GM18508 (cell line): ENCODE data around the gene PDZD8.

Experiments
- ATAC-seq: cut with Tn5 transposase; IDR thresholded peaks from one replicate; pipeline ENCODE4 v1.9.1; 2021; ENCODE audit warnings: moderate number of reproducible peaks; ENCODE audit not compliant: insufficient read depth, unreplicated experiment

Gene PDZD8

DNA sequence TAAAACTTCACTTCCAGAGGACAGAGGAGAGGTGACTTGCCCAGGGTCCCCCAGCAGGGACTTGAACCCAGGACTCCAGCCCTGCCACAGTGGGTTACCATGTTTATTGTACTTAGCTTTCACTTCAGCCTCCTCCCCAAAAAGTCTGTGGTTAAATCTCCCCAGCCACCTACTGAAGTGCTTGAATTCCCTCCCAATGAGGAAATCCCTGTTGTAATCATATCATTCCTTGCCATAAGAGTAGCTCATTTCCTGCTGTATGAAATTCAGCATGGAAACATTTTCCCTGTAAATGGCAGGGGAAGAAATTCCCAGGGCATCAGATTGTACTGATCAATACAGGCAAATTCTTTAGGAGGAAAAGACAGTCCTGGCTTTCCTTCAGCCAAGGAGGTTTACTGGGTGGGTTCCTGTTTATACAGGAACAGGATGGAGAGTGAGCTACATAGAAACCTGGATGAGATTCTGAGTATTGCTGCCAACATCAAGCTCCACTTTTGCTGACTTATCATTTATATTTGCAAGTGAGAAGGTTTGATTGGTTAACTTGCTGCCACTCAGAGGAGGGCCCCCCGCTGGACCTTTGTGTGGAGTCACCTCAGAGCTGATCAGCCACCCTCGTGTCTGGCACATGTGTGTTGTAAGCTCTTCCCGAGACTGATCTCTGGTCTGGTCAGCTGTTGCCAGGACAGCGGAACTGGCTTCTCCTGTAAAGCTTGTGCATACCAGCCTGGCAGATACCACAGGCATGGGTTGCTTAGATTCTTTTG lies 16.4 kb upstream of the PDZD8 start:
- no peak for ATAC-seq

DNA sequence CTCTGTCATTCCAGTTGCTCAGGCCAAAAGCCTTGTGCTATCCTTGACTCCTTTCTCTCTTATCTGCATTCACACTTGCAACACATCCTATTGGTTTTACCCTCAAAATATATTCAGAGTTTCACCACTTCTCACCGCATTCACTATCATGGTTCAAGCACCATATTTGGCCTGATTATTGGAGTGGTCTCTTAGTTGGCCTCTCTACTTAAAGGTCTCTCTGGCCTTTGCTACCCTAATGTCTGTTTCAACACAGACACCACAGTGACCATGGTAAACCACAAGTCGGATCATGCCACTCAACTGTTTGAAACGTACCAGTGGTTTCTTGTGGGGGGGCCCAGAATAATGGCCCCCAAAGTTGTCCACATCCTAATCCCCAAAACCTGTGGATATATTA lies 15.2 kb upstream of the PDZD8 start:
- ATAC-seq, result no peak

- ATAC-seq, result no peak
These were observed 11.6 kb upstream of the PDZD8 start for GRCh38 chr10:117386805-117387204.

DNA sequence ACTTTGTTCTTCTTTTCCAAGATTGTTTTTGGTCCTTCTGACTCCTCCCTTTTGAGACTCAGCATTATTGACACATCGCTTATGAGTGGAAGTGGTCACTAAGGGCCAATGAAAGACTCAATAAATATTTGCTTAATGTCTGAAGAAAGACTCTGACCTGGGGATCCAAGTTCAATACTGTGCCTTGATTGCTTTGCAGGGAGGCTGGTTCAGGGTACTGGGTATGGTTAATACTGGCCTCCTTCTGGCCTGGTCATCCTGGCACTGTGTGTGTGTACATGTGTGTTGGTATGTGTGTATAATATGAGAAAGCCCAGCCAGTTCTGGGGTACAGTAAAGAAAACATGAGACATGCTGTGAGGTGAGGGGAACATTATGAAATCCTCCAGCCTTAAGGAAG lies 7.6 kb upstream of the PDZD8 start:
- no peak for ATAC-seq

DNA sequence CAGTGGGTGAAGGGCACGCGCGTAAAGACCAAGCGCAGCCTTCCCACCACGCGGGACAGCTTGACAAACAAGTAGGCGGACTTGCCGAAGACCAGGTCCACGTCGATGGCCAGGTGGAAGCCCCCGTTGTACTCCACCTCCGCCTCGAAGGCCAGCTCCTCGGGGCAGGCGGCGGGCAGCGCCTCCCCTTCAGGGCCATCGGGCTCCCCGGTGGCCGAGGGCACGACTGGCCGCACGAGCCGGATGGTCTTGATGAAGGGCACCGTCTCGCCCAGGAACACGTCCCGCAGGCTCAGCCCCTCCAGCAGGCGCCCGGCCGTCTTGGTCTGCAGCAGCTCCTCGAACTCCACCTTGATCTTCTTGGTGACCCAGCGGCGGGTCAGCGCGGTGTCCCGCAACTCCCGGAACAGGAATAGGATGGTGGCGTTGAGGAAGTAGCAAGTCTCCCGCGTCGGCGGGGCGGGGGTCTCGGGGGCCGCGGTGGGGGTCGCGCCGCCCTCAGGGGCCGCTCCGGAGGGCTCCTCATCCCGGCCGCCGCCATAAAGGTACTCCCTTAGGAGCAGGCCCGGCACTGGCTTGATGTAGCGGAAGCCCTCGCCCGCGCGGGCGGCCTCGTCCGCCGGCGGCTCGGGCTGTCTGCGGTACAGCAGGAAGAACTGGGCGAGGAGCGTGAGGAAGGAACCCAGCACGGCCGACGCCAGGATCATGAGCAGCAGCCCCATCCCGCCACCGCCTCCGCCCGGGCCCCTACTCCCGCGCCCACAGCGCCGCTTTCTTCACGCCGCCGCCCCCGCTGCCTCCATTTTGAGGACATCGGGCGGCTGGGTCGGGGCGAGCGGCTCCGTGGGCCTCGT lies 507 bp downstream of the PDZD8 start:
- peak; percentile 4 for ATAC-seq

- ATAC-seq, result no peak
These were observed 1.3 kb downstream of the PDZD8 start for GRCh38 chr10:117373823-117374505.

- ATAC-seq, result no peak
These were observed 5.0 kb downstream of the PDZD8 start for GRCh38 chr10:117370205-117370604.

DNA sequence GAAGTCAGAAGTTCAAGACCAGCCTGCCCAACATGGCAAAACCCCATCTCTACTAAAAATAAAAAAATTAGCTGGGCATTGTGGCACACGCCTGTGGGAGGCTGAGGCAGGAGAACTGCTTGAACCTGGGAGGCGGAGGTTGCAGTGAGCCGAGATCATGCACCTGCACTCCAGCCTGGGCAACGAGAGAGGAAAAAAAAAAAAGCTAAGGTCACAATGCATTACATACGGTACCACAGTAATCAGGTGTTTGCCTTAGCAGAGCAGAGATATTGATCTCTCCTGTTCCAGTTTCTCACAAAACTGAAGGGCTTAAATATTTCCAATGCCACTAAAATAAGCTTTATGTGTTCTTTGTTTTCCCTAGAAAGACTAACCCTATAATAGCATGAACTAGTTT lies 7.5 kb downstream of the PDZD8 start:
- ATAC-seq, result no peak

DNA sequence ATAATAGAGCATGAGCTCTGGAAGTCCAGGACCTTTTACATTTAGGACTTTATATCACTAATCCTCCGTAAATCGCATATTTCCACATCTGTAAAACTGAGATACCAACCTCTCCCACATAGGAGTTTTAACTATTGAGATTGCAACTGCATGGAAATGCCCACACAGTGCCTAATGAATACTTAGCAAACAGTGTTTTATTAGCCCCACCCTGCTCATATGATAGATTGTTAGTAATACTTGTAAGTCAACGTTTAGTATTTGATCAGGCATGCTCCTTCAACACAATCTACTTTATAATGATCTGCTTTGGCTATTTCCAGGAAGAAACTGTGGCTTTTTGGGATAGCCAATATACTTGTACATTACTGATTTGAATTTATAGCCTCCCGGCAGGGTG lies 8.5 kb downstream of the PDZD8 start:
- no peak for ATAC-seq

- peak; percentile 33 for ATAC-seq
These were observed 9.6 kb downstream of the PDZD8 start for GRCh38 chr10:117365612-117366011.

DNA sequence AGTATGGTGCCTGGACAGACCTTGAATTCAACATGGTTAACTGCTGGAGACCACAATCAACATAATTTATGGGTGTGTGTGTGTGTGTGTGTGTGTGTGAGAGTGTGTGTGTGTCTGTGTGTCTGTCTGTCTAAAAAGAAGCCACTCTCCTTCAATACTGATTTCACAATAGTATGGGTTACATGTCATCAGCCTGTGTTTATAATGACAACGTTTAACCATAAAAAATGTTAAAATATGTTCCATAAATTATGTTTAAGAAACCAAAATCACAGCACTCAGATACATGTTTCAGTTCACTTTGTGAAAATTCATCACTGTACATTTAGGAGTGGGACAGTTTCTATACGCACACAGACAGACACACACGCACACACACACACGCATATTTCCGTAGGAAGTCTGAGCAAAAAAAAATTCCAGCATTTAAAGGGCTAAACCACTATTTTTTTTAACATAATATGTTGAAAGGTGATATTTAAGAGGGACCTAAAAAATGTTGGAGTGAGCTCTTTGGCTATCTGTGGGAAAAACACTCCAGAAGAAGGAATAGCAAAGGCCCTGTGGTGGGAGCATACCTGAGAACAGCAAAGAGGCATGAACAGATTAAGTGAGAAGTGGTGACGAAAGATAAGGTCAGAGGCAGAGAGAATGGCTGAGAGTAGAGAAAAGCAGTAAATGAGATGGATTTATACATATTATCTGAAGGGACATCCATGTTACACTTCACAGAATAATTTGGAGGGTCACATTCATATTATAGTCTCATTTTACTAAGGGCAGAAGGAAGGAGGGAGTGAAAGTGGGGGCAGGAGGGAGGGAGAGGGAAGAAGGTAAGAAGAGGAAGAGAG lies 10.9 kb downstream of the PDZD8 start:
- no peak for ATAC-seq

GRCh38 chr10:117363028-117363427 lies 12.2 kb downstream of the PDZD8 start:
- ATAC-seq, result peak; percentile 30

GRCh38 chr10:117362313-117362712 lies 12.9 kb downstream of the PDZD8 start:
- ATAC-seq, result no peak

DNA sequence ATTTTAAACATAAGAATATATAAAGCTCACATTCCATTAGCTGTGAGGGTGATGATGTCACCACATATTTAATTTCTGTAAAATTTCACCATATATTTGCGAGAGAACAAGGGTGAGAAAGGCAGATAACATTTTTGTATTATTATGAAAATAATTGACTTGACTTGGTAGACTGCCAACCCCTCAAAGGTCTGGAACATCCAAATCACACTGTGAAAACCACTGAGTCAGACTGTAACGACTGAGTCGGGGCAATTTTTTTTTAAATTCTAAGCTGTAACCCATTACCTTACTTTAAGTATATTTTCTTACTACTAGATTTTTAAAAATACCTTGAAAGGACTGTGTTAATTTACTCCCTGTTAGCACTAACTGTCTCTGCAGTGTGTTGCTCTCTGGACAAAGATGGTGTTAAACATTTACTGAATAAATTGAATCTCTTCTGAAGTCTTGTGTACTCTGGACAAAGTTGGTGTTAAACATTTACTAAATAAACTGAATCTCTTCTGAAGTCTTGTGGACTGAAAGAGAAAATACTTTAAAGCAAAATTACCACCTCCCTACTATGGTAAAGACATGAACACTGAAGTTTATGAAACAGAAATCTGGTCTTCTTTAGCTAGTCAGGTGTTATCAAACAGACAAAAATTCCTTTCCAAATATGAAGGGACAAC lies 14.1 kb downstream of the PDZD8 start:
- peak; percentile 54 for ATAC-seq

- ATAC-seq, result no peak
These were observed 15.2 kb downstream of the PDZD8 start for GRCh38 chr10:117360016-117360415.

- no peak for ATAC-seq
These were observed 20.2 kb downstream of the PDZD8 start for GRCh38 chr10:117355072-117355471.

GRCh38 chr10:117353684-117354083 lies 21.6 kb downstream of the PDZD8 start:
- ATAC-seq, result no peak

DNA sequence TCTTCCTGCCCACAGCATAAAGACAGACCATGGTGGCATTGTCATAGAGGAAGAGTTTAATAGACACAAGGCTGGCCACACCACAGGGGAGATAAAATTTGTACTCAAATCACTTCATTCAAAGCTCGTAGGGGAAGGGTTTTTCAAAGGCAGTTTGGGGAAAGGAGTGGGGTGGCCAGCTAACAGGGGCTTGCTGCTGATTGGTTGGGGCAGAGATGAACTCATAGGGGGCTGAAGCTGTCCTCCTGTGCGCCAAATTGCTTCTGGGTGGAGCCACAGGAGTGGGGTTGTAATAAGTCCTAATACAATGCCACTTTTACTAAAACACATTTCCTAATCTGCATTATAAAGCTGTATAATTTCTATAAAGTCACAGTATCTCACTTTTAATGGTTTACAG lies 22.5 kb downstream of the PDZD8 start:
- no peak for ATAC-seq

GRCh38 chr10:117351996-117352395 lies 23.2 kb downstream of the PDZD8 start:
- no peak for ATAC-seq

DNA sequence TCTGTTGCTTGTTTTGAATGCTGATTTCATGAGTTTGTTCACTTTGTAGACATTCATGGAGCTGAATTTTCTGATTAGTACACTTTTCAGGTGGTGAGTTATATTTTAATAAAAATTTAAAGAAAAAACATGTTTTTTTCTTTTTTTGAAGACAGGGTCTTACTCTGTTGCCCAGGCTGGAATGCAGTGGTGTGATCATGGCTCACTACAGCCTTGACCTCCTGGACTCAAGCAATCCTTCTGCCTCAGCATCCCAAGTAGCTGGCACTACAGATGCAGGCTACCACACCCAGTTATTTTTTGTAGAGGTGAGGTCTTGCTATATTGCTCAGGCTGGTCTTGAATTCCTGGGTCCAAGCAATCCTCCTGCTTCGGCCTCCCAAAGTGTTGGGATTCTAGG lies 23.7 kb downstream of the PDZD8 start:
- no peak for ATAC-seq
